Immature natural killer cell (primary cell): ENCODE measurements around the gene RPUSD4. TPM values are rescaled to one million over a fixed set of nuclear protein-coding genes. Genes with fewer than 3 reads are reported as not detected.

Source experiments
- DNase-seq, 3 donors: peaks; one replicate each; pipeline ENCODE4 v3.0.0; 2022; ENCODE audit warnings: mixed read lengths in 1 of 3
- H3K27ac Mint-ChIP-seq, 6 donors: one replicate each; pipeline ENCODE4 v1.8.0; 2020; ENCODE audit warnings: mixed read lengths in 6 of 6, mild to moderate bottlenecking in 5 of 6, inconsistent platforms in 4 of 6, moderate library complexity in 3 of 6
- H3K27me3 Mint-ChIP-seq, 3 donors: one replicate each; pipeline ENCODE4 v1.8.0; 2020 to 2021; ENCODE audit warnings: low read depth in 3 of 3, mild to moderate bottlenecking in 3 of 3, mixed read lengths in 3 of 3, moderate library complexity in 3 of 3, inconsistent platforms in 1 of 3
- H3K36me3 Mint-ChIP-seq, 3 donors: one replicate each; pipeline ENCODE4 v1.8.0; 2020; ENCODE audit warnings: mixed read lengths in 3 of 3, inconsistent platforms in 2 of 3, mild to moderate bottlenecking in 2 of 3
- H3K4me1 Mint-ChIP-seq, 2 donors: one replicate each; pipeline ENCODE4 v1.8.0; 2020; ENCODE audit warnings: inconsistent platforms in 2 of 2, mild to moderate bottlenecking in 2 of 2, mixed read lengths in 2 of 2, moderate library complexity in 1 of 2
- H3K4me3 Mint-ChIP-seq, 5 donors: one replicate each; pipeline ENCODE4 v1.8.0; 2020; ENCODE audit warnings: mild to moderate bottlenecking in 5 of 5, mixed read lengths in 5 of 5, inconsistent platforms in 3 of 5, moderate library complexity in 3 of 5
- H3K9me3 Mint-ChIP-seq, 6 donors: one replicate each; pipeline ENCODE4 v1.8.0; 2020; ENCODE audit warnings: mild to moderate bottlenecking in 6 of 6, mixed read lengths in 6 of 6, inconsistent platforms in 4 of 6, moderate library complexity in 3 of 6
- polyA plus RNA-seq, 3 donors: library from polyadenylated mRNA; unstranded; fragments of 300-500 nt; fragmentation: Illumina TruSeq; gene quantifications; one replicate each; pipeline ENCODE4 v1.2.3, GENCODE V29; 2021

The RPUSD4 gene
- polyA plus RNA-seq, 3 donors from 2014 or later, result 4.5 to 15.0 (median 10.5) TPM

GRCh38 chr11:126153972-126154371 lies 57.5 kb downstream of the RPUSD4 start:
- H3K4me3 Mint-ChIP-seq, result no peak overlapping the region
- peaks cover 0 to 4% (median 0%) of the 10 kb centered on the region in 3 donors for H3K36me3 Mint-ChIP-seq
- no peak for DNase-seq
- H3K27me3 Mint-ChIP-seq, result peaks cover 3 to 10% (median 6%) of the 10 kb centered on the region in 3 donors
- H3K4me1 Mint-ChIP-seq, result no peaks in the 10 kb centered on the region
- peaks cover 0 to 8% (median 2%) of the 10 kb centered on the region in 6 donors for H3K9me3 Mint-ChIP-seq
- no peak overlapping the region for H3K27ac Mint-ChIP-seq

DNA sequence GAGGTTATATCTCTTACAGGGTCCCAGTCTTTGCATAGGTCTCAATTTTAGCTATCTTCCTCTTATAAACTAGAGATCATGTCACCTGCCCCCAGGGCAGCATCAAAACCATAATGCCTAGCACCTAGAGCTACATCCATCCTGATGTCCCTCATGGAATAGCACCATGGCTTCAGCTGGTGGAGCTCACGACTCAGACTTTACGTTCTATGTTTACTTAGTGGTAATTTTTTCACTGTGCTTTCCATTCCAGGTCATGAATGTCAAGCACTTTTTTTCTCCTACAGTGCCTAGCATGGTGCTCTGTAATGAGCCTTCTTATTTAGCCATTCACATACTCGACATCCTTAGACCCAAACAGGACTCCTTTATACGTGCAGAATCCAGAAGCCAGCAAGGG lies 58.4 kb downstream of the RPUSD4 start:
- no peak for DNase-seq
- Mint-ChIP-seq H3K4me1 (no peaks in the 10 kb centered on the region), H3K4me3 (no peak overlapping the region), H3K9me3 (peaks cover 0 to 8% (median 2%) of the 10 kb centered on the region in 6 donors), H3K36me3 (peaks cover 0 to 4% (median 0%) of the 10 kb centered on the region in 3 donors), H3K27ac (no peak overlapping the region), H3K27me3 (peaks cover 5 to 10% (median 6%) of the 10 kb centered on the region in 3 donors)

GRCh38 chr11:126152586-126152985 lies 58.9 kb downstream of the RPUSD4 start:
- peaks cover 0 to 4% (median 0%) of the 10 kb centered on the region in 3 donors for H3K36me3 Mint-ChIP-seq
- peaks cover 5 to 10% (median 6%) of the 10 kb centered on the region in 3 donors for H3K27me3 Mint-ChIP-seq

GRCh38 chr11:126152152-126152551 lies 59.3 kb downstream of the RPUSD4 start:
- no peak for DNase-seq
- Mint-ChIP-seq H3K9me3 (peaks cover 0 to 8% (median 2%) of the 10 kb centered on the region in 6 donors), H3K4me3 (no peak overlapping the region), H3K36me3 (peaks cover 0 to 4% (median 0%) of the 10 kb centered on the region in 3 donors), H3K27me3 (peaks cover 6 to 10% (median 6%) of the 10 kb centered on the region in 3 donors), H3K4me1 (no peaks in the 10 kb centered on the region), H3K27ac (no peak overlapping the region)

More at GRCh38 chr11:126152586-126152985, 58.9 kb downstream of the RPUSD4 start:
- Mint-ChIP-seq H3K27ac (no peak overlapping the region), H3K4me3 (no peak overlapping the region), H3K4me1 (no peaks in the 10 kb centered on the region), H3K9me3 (peaks cover 0 to 8% (median 2%) of the 10 kb centered on the region in 6 donors)
- DNase-seq, result no peak

Other genes starting within 250 kb of the RPUSD4 start
- not detected for gene CDON, start 148.8 kb downstream of the RPUSD4 start, polyA plus RNA-seq
- gene FAM118B, start 132 bp upstream of the RPUSD4 start, polyA plus RNA-seq, result 10 to 100 TPM; 11.5 to 21.1 (median 13.7) TPM
- gene SRPRA, start 57.2 kb upstream of the RPUSD4 start, polyA plus RNA-seq, result 100 to 1,000 TPM in 2 of 3 donors, 10 to 100 TPM in 1; 67.7 to 161 (median 150) TPM
- gene FOXRED1, start 57.5 kb upstream of the RPUSD4 start, polyA plus RNA-seq, result 10 to 100 TPM; 19.0 to 37.0 (median 20.5) TPM
- 10 to 100 TPM in 1 of 3 donors, 1 to 10 TPM in 2; 6.0 to 15.6 (median 6.5) TPM for gene TIRAP, start 71.4 kb upstream of the RPUSD4 start, polyA plus RNA-seq
- 10 to 100 TPM; 33.1 to 65.7 (median 40.6) TPM for gene DCPS, start 92.4 kb upstream of the RPUSD4 start, polyA plus RNA-seq
- gene ST3GAL4, start 144.0 kb upstream of the RPUSD4 start, polyA plus RNA-seq, result 10 to 100 TPM; 25.0 to 31.7 (median 30.9) TPM